WI38 (cell line): Measurements from ENCODE around the gene RNF208.

Experiments
- H3K4me3 ChIP-seq: 2 replicates; pipeline ENCODE4 v1.5.1; 2011; ENCODE audit warnings: low read depth, mild to moderate bottlenecking, control low read depth, low read length
- TF ChIP-seq, protein P1 (sequence below): IDR thresholded peaks from 2 replicates; pipeline ENCODE4 v1.5.1; 2012; ENCODE audit warnings: low read depth, mild to moderate bottlenecking, control low read depth, low read length

Gene RNF208

DNA sequence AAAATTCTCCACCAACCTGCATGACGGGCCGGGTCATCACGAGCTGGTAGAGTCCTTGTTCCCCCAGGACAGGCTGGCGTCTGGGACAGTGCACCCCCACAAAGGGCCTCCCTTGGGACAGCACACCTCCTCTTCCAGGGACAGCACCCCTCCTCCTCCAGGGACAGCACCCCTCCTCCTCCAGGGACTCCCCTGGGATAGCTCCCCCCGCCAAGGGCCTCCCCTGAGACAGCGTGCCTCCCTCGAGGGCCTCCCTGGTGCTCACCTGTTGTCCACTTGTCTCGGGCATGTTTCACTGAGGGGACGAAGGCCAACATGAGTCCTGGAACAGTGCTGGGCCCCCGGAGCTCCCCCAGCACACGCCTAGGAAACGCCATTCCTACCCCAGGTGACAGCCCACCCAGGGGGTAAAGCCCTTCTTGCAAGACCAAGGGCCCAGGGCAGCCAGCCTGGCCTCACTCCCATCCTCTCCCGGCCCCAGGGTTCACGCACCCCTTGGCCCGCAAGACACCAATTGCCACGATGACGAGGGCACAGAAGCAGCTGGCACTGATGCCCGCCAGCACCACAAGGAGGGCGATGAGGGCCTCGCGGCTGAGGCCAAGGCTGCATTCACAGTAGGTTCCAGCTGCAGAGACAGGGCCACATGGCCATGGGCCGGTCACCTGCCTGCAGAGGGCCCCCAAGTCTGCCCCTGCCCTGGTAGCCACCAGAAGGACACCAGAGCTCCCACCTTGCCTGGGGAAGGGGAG lies 50.7 kb downstream of the RNF208 start:
- no peak overlapping the region for H3K4me3 ChIP-seq
- TF ChIP-seq, protein P1, sequence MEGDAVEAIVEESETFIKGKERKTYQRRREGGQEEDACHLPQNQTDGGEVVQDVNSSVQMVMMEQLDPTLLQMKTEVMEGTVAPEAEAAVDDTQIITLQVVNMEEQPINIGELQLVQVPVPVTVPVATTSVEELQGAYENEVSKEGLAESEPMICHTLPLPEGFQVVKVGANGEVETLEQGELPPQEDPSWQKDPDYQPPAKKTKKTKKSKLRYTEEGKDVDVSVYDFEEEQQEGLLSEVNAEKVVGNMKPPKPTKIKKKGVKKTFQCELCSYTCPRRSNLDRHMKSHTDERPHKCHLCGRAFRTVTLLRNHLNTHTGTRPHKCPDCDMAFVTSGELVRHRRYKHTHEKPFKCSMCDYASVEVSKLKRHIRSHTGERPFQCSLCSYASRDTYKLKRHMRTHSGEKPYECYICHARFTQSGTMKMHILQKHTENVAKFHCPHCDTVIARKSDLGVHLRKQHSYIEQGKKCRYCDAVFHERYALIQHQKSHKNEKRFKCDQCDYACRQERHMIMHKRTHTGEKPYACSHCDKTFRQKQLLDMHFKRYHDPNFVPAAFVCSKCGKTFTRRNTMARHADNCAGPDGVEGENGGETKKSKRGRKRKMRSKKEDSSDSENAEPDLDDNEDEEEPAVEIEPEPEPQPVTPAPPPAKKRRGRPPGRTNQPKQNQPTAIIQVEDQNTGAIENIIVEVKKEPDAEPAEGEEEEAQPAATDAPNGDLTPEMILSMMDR, result no peak

DNA sequence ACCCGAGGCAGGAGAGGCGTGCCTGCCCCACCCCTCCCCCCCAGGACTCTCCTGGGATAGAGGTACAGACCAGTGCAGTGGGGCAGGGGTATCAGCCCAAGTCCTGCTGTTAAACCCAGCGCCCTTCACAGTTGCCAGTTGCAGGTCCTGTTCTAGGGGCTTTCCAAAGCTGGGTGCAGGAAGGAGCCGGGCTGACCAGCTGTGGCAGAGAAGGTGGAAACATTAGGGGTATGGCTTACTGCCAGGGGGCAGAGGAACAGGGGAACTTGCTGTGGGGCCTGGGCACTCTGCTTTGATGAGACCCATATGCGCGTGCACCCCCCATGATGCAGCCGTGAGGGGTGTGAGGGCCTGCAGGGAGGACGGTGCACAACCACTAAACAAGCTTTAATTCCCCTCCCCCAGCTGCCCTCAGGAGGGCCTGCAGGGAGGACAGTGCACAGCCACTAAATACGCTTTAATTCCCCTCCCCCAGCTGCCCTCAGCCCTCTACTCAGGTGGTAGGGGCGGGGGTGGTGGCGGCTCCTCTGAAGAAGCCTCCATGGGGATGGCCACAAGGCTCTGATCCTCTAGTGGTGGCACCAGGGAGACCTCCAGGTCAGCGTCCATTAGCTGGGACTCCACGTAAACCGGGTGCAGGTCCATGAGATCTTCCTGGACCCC lies 51.4 kb downstream of the RNF208 start:
- no peak overlapping the region for H3K4me3 ChIP-seq
- TF ChIP-seq, protein P1, result no peak
